Fibroblast of skin of back (primary cell): ENCODE data around the gene HS6ST1.

Experiments
- DNase-seq: peaks from one replicate; pipeline ENCODE4 v3.0.0-alpha.2; 2013

Gene HS6ST1

GRCh38 chr2:128310094-128310716, 8.5 kb downstream of the HS6ST1 start:
- no peak for DNase-seq

GRCh38 chr2:128309280-128310093, 9.2 kb downstream of the HS6ST1 start:
- no peak for DNase-seq

GRCh38 chr2:128308889-128309279, 9.8 kb downstream of the HS6ST1 start:
- DNase-seq, result no peak

GRCh38 chr2:128308284-128308731, 10.4 kb downstream of the HS6ST1 start:
- no peak for DNase-seq

- no peak for DNase-seq
Observed at GRCh38 chr2:128307595-128307994, 11.1 kb downstream of the HS6ST1 start.

- DNase-seq, result no peak
Observed at GRCh38 chr2:128306931-128307460, 11.7 kb downstream of the HS6ST1 start.

- peak; percentile 93 for DNase-seq
Observed at GRCh38 chr2:128306081-128306930, 12.4 kb downstream of the HS6ST1 start.

- DNase-seq, result peak; percentile 37
Observed at GRCh38 chr2:128305555-128306080, 13.1 kb downstream of the HS6ST1 start.

GRCh38 chr2:128304715-128305554, 13.7 kb downstream of the HS6ST1 start:
- DNase-seq, result peak; percentile 90

GRCh38 chr2:128304330-128304714, 14.3 kb downstream of the HS6ST1 start:
- no peak for DNase-seq

- no peak for DNase-seq
Observed at GRCh38 chr2:128303911-128304310, 14.8 kb downstream of the HS6ST1 start.

GRCh38 chr2:128303095-128303791, 15.4 kb downstream of the HS6ST1 start:
- no peak for DNase-seq

- DNase-seq, result no peak
Observed at GRCh38 chr2:128302744-128303067, 16.0 kb downstream of the HS6ST1 start.

- DNase-seq, result no peak
Observed at GRCh38 chr2:128302011-128302743, 16.5 kb downstream of the HS6ST1 start.

- DNase-seq, result peak; percentile 99
Observed at GRCh38 chr2:128301501-128301966, 17.1 kb downstream of the HS6ST1 start.

- DNase-seq, result no peak
Observed at GRCh38 chr2:128301021-128301420, 17.6 kb downstream of the HS6ST1 start.

- peak; percentile 83 for DNase-seq
Observed at GRCh38 chr2:128300151-128301020, 18.3 kb downstream of the HS6ST1 start.

- no peak for DNase-seq
Observed at GRCh38 chr2:128299628-128300027, 19.0 kb downstream of the HS6ST1 start.

GRCh38 chr2:128298846-128299507, 19.7 kb downstream of the HS6ST1 start:
- DNase-seq, result no peak
